HepG2 (cell line): ENCODE results near the gene THAP9. TPM values are rescaled to one million over a fixed set of nuclear protein-coding genes. Genes with fewer than 3 reads are reported as not detected.

Source experiments
- CEBPG ChIP-seq: IDR thresholded peaks from 2 replicates; pipeline ENCODE4 v1.6.1; 2016
- EEA1 ChIP-seq: sonication (generic); formaldehyde crosslinking; IDR thresholded peaks from 2 replicates; pipeline ENCODE4 v1.5.1; 2020; ENCODE audit warnings: mild to moderate bottlenecking, missing genetic modification reagents, borderline replicate concordance
- ONECUT2 ChIP-seq: sonication (generic); formaldehyde crosslinking; IDR thresholded peaks from 2 replicates; pipeline ENCODE4 v1.4.0; 2020; ENCODE audit warnings: missing genetic modification reagents
- RFXANK ChIP-seq: IDR thresholded peaks from 2 replicates; pipeline ENCODE4 v1.6.1; 2016
- ZFP82 ChIP-seq: sonication (generic); formaldehyde crosslinking; IDR thresholded peaks from 2 replicates; pipeline ENCODE4 v1.5.1; 2020; ENCODE audit warnings: mild to moderate bottlenecking, missing genetic modification reagents, borderline replicate concordance
- ZNF598 ChIP-seq: sonication (generic); formaldehyde crosslinking; IDR thresholded peaks from 2 replicates; pipeline ENCODE4 v1.5.1; 2020; ENCODE audit warnings: mild to moderate bottlenecking, missing genetic modification reagents, borderline replicate concordance
- polyA plus RNA-seq, 8 experiments: library from polyadenylated mRNA; depleted of rRNA in 3 of 8; stranded (reverse) in 7 of 8; unstranded in 1 of 8; fragments of >200 nt; fragmentation: Illumina TruSeq in 4 of 8; extraction: Trizol in 4 of 8; gene quantifications; 2 replicates each; pipeline versions ENCODE4 v1.2.1 to v1.2.3, GENCODE V29; 2011 to 2016; ENCODE audit warnings: low read depth in 4 of 8, missing spikeins in 1 of 8, mixed read lengths in 1 of 8; ENCODE audit not compliant: insufficient read depth in 1 of 8
- total RNA-seq, 5 experiments: library from RNA; depleted of rRNA; stranded (reverse); fragments of >200 nt; fragmentation: Illumina TruSeq; extraction: Trizol; gene quantifications; 2 replicates each; pipeline ENCODE4 v1.2.3, GENCODE V29; 2016; ENCODE audit warnings: low read depth in 1 of 5
- TF ChIP-seq, protein P1 (sequence below): sonication (generic); formaldehyde crosslinking; IDR thresholded peaks from 2 replicates; pipeline ENCODE4 v1.5.0; 2020; ENCODE audit warnings: mild to moderate bottlenecking, missing genetic modification reagents
- TF ChIP-seq, protein P2 (sequence below): IDR thresholded peaks from 2 replicates; pipeline ENCODE4 v1.6.1; 2018; ENCODE audit warnings: missing genetic modification reagents, mild to moderate bottlenecking, missing compliant biosample characterization
- TF ChIP-seq, protein P3 (sequence below): IDR thresholded peaks from 2 replicates; pipeline ENCODE4 v1.6.1; 2018; ENCODE audit warnings: missing genetic modification reagents
- TF ChIP-seq, protein P4 (sequence below): sonication (generic); formaldehyde crosslinking; IDR thresholded peaks from 2 replicates; pipeline ENCODE4 v1.5.0; 2020; ENCODE audit warnings: mild to moderate bottlenecking, low read depth, missing genetic modification reagents, borderline replicate concordance

THAP9 gene
- total and polyA plus RNA-seq, 2 of the 13 experiments (the other 11 are each of a cell fraction or from before 2014, with no cell fraction given), result 6.0 to 7.2 TPM

DNA sequence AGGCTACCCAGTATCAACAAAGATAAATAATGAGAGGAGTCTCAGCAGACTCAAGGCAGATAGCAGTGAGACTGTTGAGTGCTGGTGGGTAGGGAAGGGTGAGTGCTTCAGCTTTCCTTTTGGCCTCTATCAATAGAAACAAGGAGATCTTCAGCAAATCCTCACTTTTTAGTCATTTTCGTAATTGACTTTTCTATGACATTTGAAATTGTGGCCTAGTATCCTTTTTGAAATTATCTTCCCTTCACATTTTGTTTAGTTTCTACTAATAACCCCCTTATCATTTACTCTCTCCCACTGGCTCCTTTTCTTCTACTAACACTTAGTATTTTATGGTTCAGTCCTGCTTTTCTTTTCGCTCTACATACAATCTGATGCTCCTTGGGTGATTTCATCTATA is 65.2 kb downstream of the THAP9 start (continued):
- TF ChIP-seq, protein P1, sequence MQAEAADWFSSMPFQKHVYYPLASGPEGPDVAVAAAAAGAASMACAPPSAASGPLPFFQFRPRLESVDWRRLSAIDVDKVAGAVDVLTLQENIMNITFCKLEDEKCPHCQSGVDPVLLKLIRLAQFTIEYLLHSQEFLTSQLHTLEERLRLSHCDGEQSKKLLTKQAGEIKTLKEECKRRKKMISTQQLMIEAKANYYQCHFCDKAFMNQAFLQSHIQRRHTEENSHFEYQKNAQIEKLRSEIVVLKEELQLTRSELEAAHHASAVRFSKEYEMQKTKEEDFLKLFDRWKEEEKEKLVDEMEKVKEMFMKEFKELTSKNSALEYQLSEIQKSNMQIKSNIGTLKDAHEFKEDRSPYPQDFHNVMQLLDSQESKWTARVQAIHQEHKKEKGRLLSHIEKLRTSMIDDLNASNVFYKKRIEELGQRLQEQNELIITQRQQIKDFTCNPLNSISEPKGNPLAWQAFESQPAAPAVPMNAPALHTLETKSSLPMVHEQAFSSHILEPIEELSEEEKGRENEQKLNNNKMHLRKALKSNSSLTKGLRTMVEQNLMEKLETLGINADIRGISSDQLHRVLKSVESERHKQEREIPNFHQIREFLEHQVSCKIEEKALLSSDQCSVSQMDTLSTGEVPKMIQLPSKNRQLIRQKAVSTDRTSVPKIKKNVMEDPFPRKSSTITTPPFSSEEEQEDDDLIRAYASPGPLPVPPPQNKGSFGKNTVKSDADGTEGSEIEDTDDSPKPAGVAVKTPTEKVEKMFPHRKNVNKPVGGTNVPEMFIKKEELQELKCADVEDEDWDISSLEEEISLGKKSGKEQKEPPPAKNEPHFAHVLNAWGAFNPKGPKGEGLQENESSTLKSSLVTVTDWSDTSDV (CRISPR knock-in tag), result no peak
- TF ChIP-seq, protein P2, sequence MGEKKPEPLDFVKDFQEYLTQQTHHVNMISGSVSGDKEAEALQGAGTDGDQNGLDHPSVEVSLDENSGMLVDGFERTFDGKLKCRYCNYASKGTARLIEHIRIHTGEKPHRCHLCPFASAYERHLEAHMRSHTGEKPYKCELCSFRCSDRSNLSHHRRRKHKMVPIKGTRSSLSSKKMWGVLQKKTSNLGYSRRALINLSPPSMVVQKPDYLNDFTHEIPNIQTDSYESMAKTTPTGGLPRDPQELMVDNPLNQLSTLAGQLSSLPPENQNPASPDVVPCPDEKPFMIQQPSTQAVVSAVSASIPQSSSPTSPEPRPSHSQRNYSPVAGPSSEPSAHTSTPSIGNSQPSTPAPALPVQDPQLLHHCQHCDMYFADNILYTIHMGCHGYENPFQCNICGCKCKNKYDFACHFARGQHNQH (CRISPR knock-in tag), result no peak
- TF ChIP-seq ONECUT2 (CRISPR knock-in tag) (no peak), ZFP82 (CRISPR knock-in tag) (no peak), RFXANK (no peak), EEA1 (CRISPR knock-in tag) (no peak), CEBPG (CRISPR knock-in tag) (no peak), ZNF598 (CRISPR knock-in tag) (no peak)
- TF ChIP-seq, protein P3, sequence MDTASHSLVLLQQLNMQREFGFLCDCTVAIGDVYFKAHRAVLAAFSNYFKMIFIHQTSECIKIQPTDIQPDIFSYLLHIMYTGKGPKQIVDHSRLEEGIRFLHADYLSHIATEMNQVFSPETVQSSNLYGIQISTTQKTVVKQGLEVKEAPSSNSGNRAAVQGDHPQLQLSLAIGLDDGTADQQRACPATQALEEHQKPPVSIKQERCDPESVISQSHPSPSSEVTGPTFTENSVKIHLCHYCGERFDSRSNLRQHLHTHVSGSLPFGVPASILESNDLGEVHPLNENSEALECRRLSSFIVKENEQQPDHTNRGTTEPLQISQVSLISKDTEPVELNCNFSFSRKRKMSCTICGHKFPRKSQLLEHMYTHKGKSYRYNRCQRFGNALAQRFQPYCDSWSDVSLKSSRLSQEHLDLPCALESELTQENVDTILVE, result no peak
- TF ChIP-seq, protein P4, sequence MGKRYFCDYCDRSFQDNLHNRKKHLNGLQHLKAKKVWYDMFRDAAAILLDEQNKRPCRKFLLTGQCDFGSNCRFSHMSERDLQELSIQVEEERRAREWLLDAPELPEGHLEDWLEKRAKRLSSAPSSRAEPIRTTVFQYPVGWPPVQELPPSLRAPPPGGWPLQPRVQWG (CRISPR knock-in tag), result no peak
